AG04450 (cell line): ENCODE data around the gene VENTX. TPM values are rescaled to one million over a fixed set of nuclear protein-coding genes. Genes with fewer than 3 reads are reported as not detected.

Experiments
- CTCF ChIA-PET: fragments of 300-600, 350-600 bp; formaldehyde crosslinking; extraction: SDS; loops from one replicate; lab custom pipeline; 2022; ENCODE audit warnings: antibody characterized with exemption, inconsistent platforms; lab: Charles Lee
- POLR2A ChIA-PET: fragments of 350-600 bp; formaldehyde crosslinking; extraction: SDS; loops from one replicate; lab custom pipeline; 2021; ENCODE audit warnings: antibody characterized with exemption, inconsistent platforms; lab: Yijun Ruan, JAX
- DNase-seq: peaks from one replicate; pipeline ENCODE4 v3.0.0-alpha.2; 2011; ENCODE audit warnings: low read depth, low spot score
- H3K27ac ChIP-seq: one replicate; pipeline ENCODE4 v1.5.1; 2012; ENCODE audit warnings: low read depth, low read length, control low read depth
- H3K27me3 ChIP-seq: one replicate; pipeline ENCODE4 v1.6.0; 2012; ENCODE audit warnings: low read length; ENCODE audit not compliant: control insufficient read depth, insufficient read depth
- H3K4me3 ChIP-seq: 2 replicates; pipeline ENCODE4 v1.5.1; 2011; ENCODE audit warnings: mild to moderate bottlenecking, low read depth, low read length, control low read depth
- H3K9me3 ChIP-seq: 2 replicates; pipeline ENCODE4 v1.5.1; 2012; ENCODE audit warnings: low read length; ENCODE audit not compliant: control insufficient read depth, insufficient read depth
- polyA plus RNA-seq: library from polyadenylated mRNA; depleted of rRNA; stranded (reverse); fragments of >200 nt; gene quantifications from 2 replicates; pipeline ENCODE4 v1.2.3, GENCODE V29; 2011
- TF ChIP-seq, protein P1 (sequence below): IDR thresholded peaks from 2 replicates; pipeline ENCODE4 v1.5.1; 2011; ENCODE audit warnings: low read depth, low read length, control low read depth, inconsistent platforms

Gene VENTX
- polyA plus RNA-seq, 1 experiment = not detected

DNA sequence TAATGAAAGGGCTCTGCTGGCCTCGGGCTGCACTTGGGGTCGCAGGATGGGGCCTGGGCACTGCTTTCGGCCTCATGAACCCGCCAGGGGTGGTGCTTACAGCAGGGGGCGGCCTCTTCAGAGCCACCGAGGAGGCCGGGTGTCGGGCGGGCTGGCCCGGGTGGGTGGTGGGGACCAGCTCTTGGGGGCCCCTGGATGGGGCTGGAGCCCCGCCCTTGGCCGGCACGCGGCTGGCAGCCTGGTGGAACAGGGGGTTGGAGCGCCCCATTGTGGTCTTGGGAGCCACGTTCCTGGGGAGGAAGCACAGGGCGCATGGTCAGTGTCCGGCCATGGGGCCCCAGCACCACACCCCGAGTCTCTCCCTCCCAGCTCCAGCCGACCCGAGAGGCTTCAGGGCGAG, 30.2 kb downstream of the VENTX start:
- H3K4me3 ChIP-seq = no peak overlapping the region

DNA sequence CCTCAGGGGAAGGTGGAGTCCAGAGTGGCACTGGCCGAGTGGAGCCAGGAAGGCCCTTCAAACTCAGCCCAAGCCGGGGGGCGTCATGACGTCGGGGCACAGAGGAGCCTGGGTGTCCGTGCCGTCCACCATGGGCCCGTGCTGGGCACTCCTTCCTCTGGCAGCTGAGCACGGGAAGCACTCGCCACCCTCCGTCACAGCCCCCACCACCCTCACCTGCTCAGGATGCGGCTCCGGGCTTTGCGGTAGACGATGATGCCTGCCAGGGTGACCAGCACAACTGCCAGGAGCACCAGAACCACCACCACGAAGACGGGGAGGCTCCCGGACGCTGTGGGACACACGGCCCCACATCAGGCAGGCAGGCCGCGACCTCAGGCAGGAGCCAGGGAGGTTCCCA, 30.9 kb downstream of the VENTX start:
- TF ChIP-seq, protein P1, sequence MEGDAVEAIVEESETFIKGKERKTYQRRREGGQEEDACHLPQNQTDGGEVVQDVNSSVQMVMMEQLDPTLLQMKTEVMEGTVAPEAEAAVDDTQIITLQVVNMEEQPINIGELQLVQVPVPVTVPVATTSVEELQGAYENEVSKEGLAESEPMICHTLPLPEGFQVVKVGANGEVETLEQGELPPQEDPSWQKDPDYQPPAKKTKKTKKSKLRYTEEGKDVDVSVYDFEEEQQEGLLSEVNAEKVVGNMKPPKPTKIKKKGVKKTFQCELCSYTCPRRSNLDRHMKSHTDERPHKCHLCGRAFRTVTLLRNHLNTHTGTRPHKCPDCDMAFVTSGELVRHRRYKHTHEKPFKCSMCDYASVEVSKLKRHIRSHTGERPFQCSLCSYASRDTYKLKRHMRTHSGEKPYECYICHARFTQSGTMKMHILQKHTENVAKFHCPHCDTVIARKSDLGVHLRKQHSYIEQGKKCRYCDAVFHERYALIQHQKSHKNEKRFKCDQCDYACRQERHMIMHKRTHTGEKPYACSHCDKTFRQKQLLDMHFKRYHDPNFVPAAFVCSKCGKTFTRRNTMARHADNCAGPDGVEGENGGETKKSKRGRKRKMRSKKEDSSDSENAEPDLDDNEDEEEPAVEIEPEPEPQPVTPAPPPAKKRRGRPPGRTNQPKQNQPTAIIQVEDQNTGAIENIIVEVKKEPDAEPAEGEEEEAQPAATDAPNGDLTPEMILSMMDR = no peak
- ChIA-PET CTCF (no interaction called here), POLR2A (no interaction called here)
- H3K27me3 ChIP-seq = no peaks in the 10 kb centered on the region
- DNase-seq = no peak
- H3K9me3 ChIP-seq = no peaks in the 10 kb centered on the region; the same call in 1 of the 2 replicates
- H3K27ac ChIP-seq = no peak overlapping the region
- no peak overlapping the region for H3K4me3 ChIP-seq

More for the DNA sequence above, 30.2 kb downstream of the VENTX start:
- no peak for DNase-seq
- no peaks in the 10 kb centered on the region; the same call in 1 of the 2 replicates for H3K9me3 ChIP-seq
- no peaks in the 10 kb centered on the region for H3K27me3 ChIP-seq
- POLR2A ChIA-PET = no interaction called here
- CTCF ChIA-PET = interaction anchor here (0.7 kb wide), 1 partner anchor 62 kb away, joined by 3 read pairs; no protein-coding TSS in a partner anchor
- TF ChIP-seq, protein P1 = no peak
- no peak overlapping the region for H3K27ac ChIP-seq

DNA sequence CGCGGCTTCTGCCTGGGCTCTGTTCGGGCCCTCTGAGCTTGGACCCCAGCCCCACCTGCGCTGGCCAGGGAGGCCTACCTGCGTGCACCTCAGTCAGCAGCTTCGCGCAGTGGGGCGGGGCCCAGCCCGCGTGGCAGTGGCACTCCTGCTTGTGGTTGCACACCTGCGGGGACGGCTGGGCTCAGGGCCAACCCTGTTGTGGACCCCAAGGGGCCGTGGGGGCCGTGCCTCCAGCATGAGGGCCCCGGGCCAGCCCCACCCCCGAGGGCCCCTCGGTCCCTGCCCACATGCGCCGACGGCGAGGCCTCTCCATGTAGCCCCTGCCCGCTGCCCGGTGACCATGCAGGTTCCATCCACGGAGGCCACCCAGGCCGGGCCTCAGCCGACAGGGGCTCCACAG, 31.7 kb downstream of the VENTX start:
- no peaks in the 10 kb centered on the region for H3K27me3 ChIP-seq
- no peak for DNase-seq
- ChIA-PET CTCF (no interaction called here), POLR2A (no interaction called here)
- H3K9me3 ChIP-seq = no peaks in the 10 kb centered on the region; the same call in 1 of the 2 replicates
- TF ChIP-seq, protein P1 = no peak
- H3K4me3 ChIP-seq = no peak overlapping the region
- no peak overlapping the region for H3K27ac ChIP-seq

DNA sequence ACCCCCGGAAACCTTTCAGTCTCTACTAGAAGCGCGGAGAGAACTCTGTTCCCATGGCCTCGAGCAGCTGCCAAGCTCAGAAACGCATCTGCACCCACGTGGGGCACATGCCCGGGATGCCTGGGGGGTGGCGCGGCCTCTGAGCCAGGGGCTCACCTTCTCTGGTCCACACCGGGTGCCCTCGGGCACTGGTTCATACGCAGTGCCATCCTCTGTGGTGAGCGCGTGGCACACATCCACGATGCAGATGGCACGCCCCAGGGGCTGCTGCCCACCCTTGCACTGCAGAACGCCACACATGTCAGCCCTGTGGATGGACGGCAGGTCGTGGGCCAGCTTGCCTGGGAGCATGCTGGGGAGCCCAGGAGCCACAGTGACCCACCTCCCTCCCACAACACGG, 32.5 kb downstream of the VENTX start:
- ChIA-PET CTCF (no interaction called here), POLR2A (no interaction called here)

DNA sequence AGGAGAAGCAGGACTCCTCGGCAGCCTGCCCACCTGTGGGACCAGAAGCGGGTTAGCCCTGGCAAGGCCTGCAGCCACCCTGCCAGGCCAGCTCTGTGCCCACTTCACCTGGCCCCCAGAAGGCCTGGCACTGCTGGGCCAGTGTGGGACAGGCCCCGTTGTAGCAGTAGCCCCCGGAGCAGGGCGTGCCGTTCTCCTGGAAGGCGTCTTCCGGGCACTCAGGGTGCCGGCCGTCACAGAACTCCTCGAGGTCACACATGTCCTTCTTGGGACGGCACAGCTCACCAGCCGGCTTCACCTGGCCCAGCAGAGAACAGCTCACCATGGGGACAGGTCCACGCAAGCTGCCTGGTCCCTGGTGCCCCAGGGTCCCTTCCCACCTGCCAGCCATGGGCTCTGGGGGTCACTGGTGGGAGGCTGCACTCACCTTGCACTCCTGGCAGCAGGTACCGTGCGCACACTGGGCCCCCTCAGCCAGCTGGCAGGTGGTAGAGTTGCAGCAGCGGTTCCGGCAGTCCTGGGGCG, 33.2 kb downstream of the VENTX start:
- POLR2A ChIA-PET = no interaction called here
- Histone ChIP-seq H3K4me3 (no peak overlapping the region), H3K27me3 (peaks cover 8% of the 10 kb centered on the region), H3K9me3 (no peaks in the 10 kb centered on the region; the same call in 1 of the 2 replicates), H3K27ac (no peak overlapping the region)
- no peak for DNase-seq
- CTCF ChIA-PET = no interaction called here
- TF ChIP-seq, protein P1 = no peak

More for the DNA sequence above, 32.5 kb downstream of the VENTX start:
- Histone ChIP-seq H3K9me3 (no peaks in the 10 kb centered on the region; the same call in 1 of the 2 replicates), H3K27ac (no peak overlapping the region), H3K27me3 (peaks cover 6% of the 10 kb centered on the region), H3K4me3 (no peak overlapping the region)
- no peak for DNase-seq
- TF ChIP-seq, protein P1 = no peak
